Vagina (tissue), 2 donors: ENCODE results near the gene SEMA4G.

Experiments used
- POLR2A ChIP-seq, 2 donors: fragments of 450-650 bp; IDR thresholded peaks; one replicate each; pipeline ENCODE4 v1.6.1; 2017; ENCODE audit warnings: antibody characterized with exemption in 2 of 2, mild to moderate bottlenecking in 2 of 2, moderate library complexity in 2 of 2
- POLR2AphosphoS5 ChIP-seq, 2 donors: sonication (generic); formaldehyde crosslinking; IDR thresholded peaks; one replicate each; pipeline ENCODE4 v1.9.0; 2017; ENCODE audit warnings: antibody characterized with exemption in 2 of 2, mild to moderate bottlenecking in 2 of 2, low read depth in 1 of 2; ENCODE audit not compliant: insufficient read depth in 1 of 2
- TF ChIP-seq, protein P1 (sequence below), 3 experiments: fragments of 450-650 bp in 2 of 3; fragments of 200-600 bp in 1 of 3; sonication (generic) in 1 of 3; IDR thresholded peaks; one replicate each; pipeline ENCODE4 v1.5.1; 2017 to 2019; ENCODE audit warnings: antibody characterized with exemption in 3 of 3, mild to moderate bottlenecking in 2 of 3, moderate library complexity in 2 of 3

GRCh38 chr10:100962351-100963080 is 6.8 kb upstream of the SEMA4G start:
- TF ChIP-seq POLR2A (IDR thresholded peaks at IDR 0.05) (no peak), POLR2AphosphoS5 (IDR thresholded peaks at IDR 0.05; ENCODE audit: insufficient read depth in 1 of 2, low read depth in 1 of 2) (no peak)
- TF ChIP-seq, protein P1, sequence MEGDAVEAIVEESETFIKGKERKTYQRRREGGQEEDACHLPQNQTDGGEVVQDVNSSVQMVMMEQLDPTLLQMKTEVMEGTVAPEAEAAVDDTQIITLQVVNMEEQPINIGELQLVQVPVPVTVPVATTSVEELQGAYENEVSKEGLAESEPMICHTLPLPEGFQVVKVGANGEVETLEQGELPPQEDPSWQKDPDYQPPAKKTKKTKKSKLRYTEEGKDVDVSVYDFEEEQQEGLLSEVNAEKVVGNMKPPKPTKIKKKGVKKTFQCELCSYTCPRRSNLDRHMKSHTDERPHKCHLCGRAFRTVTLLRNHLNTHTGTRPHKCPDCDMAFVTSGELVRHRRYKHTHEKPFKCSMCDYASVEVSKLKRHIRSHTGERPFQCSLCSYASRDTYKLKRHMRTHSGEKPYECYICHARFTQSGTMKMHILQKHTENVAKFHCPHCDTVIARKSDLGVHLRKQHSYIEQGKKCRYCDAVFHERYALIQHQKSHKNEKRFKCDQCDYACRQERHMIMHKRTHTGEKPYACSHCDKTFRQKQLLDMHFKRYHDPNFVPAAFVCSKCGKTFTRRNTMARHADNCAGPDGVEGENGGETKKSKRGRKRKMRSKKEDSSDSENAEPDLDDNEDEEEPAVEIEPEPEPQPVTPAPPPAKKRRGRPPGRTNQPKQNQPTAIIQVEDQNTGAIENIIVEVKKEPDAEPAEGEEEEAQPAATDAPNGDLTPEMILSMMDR (IDR thresholded peaks at IDR 0.05): no peak
